Left kidney (tissue), 2 donors: ENCODE data around the gene YAP1. TPM values are rescaled to one million over a fixed set of nuclear protein-coding genes. Genes with fewer than 3 reads are reported as not detected.
"Not testable (repeated sequence)": the region's sequence is repeated elsewhere in the genome, so short reads cannot be mapped to it uniquely, and the experiment has no call there.

Experiments used
- DNase-seq: peaks from one replicate; pipeline ENCODE4 v3.0.0-alpha.2; 2013
- polyA plus RNA-seq: library from polyadenylated mRNA; unstranded; fragments of 120-200 nt; gene quantifications from one replicate; pipeline ENCODE4 v1.2.1, GENCODE V29; 2013; ENCODE audit not compliant: insufficient read length

The YAP1 gene
- polyA plus RNA-seq, 1 donor: 221 TPM

DNA sequence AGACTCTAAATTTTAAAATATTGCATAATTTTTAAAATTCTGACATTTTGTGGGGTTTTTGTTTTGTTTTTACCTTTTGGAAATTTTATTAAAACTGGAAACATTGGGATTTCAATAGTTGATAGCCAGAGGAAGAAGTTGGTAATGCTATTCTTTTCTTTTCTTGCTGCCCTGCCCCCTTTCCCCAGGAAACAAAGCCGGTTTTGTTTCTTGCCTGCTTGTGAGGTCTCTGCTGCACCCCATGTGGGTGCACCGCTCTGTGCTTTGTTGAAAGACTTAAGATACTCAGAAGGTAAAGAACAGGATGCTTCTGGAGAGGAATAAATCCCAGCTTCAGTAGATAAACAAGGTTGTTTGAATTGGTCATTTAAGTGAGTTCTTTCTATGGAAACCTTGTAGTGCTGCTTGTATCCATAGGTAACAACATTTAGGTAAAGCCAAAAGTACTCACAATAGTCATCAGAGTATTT, 87.5 kb downstream of the YAP1 start:
- DNase-seq: no peak

- DNase-seq: no peak
Measured at GRCh38 chr11:102199673-102200072, 89.4 kb downstream of the YAP1 start.

- DNase-seq: not testable (repeated sequence)
Measured at GRCh38 chr11:102200325-102200724, 90.1 kb downstream of the YAP1 start.

DNA sequence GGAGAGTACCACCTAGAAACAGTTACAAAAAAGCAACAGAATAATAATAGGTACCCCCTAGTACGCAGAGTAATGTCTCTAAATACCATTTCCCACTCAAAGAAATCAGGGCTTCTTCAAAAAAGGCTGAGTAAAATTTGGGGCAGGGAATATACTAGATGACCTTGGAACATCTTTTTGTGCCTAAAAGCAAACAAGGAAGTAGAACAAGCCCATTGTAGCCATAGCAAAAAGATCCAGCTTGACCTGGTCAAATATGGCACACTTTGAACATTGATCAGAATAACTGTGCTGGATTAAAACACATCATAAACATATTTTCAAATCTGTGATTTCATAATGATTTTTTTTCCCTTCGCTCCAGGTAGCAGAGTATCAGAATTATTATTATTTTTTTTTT, 91.5 kb downstream of the YAP1 start:
- no peak for DNase-seq

GRCh38 chr11:102202972-102203371, 92.7 kb downstream of the YAP1 start:
- DNase-seq: no peak

GRCh38 chr11:102204174-102204573, 93.9 kb downstream of the YAP1 start:
- DNase-seq: no peak

- no peak for DNase-seq
Measured at GRCh38 chr11:102205805-102206204, 95.6 kb downstream of the YAP1 start.

- no peak for DNase-seq
Measured at GRCh38 chr11:102208835-102209234, 98.6 kb downstream of the YAP1 start.

GRCh38 chr11:102214623-102215022, 104.4 kb downstream of the YAP1 start:
- no peak for DNase-seq

DNA sequence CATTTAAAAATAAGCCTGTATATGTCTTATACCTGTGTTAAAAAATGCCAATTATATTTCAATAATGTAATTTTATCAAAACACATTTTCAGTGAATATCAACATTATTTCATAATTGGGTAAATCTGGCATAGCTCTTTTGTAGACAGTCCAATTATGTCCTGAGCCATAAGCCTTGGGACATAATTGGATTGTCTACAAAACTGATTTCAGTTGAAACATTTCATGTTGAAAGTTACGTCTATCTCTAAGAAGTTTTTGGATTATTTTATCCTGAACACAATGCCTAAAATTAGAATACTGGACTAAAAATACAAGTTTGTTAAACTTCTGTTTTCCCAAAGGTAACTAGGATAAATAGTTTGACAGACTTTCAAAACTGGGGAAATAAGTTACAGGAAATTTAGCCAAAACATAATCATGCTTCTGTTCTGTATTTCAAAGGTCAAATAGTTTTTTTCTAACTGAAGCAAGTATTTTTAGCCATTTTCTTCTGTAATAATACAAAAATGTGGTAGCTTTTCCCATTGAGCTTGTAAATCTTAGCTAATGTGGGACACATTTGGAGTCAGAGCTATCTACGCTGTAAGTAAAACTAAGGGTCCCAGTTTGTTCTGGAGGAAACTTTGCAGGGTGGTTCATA, 106.3 kb downstream of the YAP1 start:
- no peak for DNase-seq

- no peak for DNase-seq
Measured at GRCh38 chr11:102220728-102221467, 110.7 kb downstream of the YAP1 start.

DNA sequence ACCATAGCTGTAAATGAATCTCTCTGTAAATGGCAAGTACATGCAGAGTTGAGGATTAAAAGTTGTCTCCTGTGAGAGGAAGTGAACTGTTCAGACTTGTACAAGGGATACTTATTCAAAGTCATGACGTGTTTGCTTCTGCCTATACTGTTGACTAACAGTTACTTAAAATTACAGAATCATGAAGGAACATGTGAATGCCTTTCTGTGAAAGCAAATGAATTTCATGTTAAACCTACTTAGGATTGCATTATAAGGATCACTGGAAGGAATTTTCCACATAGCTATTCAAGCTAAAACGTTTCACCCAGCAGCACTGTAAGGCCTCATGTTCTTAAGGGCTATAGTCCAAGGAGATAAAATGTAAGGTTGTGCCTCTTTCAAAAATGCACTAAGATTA, 113.6 kb downstream of the YAP1 start:
- DNase-seq: no peak

DNA sequence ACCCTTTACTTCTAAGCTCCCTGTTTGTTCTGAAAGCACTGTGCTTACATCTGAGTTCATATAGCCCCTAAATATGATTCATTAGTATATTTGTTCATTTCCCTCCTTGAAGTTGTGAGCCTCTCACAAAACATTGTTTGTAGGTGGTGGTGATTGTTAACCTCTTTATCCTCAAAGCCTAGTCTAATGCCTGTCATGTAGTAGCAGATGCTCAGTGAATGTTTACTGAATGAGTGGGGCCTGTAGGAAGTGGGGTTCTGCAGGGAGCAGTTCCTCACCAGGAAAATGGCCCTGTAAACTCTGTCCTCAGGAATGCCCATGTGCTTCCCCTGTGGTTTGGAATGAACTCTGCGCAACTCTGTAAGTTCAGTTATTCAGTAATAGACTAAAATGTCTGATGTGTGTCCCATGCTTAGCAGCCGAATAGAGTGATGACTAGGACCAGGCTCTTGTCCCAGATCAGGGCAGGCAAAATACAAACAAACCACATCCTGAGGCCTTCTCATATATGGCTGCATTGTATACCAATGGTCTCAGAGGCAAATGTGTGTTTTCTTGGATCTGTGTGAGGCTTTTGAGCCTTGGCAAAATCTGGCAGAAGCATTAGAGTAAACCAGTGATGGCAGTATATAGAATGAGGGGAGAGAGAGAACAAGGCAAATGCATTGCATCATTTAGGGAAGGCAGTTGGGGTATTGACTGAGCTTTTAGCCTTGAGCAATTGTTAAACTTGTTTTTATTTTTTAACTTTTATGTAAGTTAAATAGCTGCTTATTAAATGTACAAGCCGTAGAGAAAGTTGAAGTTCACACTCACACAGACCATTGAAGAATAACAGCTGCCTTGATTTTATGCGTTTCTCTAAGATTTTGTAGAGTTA, 115.7 kb downstream of the YAP1 start:
- DNase-seq: no peak

DNA sequence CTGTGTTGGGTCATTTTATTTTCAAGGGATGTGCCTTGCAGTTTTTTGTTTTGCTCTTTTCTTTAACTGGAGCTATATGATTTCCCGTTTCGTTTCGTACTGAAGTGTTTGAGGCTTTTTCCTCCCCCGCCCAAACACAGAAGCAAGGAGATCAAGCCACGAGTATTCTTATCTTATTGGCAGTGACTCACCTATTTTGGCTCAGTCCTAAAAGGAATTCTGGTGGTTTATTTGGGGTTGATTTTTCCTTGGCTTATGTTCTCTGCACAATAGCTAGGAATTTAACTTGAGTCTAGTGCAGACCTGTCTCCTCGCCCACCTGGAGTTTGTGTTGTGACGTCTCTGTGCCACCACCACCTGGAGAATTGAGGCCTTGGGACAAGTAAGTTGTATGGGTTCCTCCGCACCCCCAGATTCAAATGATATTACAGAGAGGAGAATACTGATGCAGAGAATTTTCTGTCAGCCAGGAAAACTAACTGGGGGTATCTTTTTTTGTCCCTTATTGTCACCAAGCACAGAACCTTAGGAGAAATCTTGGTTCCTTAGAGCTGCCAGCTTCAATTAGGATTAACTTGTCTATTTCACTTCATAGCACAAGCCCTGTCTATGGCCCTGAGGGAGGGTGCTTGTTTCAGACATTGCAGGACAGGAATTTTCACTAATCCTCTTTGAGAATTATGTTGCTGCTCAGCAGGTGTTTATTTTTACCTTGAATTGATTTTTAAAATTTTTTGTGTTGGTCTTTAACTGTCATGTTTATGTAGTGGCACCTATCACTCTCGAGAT, 116.6 kb downstream of the YAP1 start:
- no peak for DNase-seq

DNA sequence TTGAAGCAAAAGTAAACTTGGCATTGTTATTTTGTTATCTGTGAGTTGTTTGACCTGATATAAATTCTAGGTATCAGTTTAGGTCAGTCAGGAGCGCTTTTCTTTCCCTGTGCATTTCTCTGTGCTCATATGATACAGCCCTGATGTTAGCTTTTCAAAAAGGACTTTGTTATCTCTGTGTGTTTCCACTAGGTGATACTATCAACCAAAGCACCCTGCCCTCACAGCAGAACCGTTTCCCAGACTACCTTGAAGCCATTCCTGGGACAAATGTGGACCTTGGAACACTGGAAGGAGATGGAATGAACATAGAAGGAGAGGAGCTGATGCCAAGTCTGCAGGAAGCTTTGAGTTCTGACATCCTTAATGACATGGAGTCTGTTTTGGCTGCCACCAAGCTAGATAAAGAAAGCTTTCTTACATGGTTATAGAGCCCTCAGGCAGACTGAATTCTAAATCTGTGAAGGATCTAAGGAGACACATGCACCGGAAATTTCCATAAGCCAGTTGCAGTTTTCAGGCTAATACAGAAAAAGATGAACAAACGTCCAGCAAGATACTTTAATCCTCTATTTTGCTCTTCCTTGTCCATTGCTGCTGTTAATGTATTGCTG, 119.4 kb downstream of the YAP1 start:
- DNase-seq: no peak

DNA sequence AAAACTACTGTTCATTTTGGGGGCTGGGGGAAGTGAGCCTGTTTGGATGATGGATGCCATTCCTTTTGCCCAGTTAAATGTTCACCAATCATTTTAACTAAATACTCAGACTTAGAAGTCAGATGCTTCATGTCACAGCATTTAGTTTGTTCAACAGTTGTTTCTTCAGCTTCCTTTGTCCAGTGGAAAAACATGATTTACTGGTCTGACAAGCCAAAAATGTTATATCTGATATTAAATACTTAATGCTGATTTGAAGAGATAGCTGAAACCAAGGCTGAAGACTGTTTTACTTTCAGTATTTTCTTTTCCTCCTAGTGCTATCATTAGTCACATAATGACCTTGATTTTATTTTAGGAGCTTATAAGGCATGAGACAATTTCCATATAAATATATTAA, 119.9 kb downstream of the YAP1 start:
- no peak for DNase-seq

GRCh38 chr11:102230911-102231310, 120.7 kb downstream of the YAP1 start:
- DNase-seq: no peak

- DNase-seq: no peak
Measured at GRCh38 chr11:102234779-102235439, 124.7 kb downstream of the YAP1 start.

- DNase-seq: no peak
Measured at GRCh38 chr11:102237096-102237735, 127.0 kb downstream of the YAP1 start.

GRCh38 chr11:102238391-102238821, 128.2 kb downstream of the YAP1 start:
- DNase-seq: no peak
